ENCODE measurements around the gene ADAMTS3. TPM values are rescaled to one million over a fixed set of nuclear protein-coding genes. Genes with fewer than 3 reads are reported as not detected.

ADAMTS3 gene
- total RNA-seq, 1 experiment from 2014 or later: 4.4 TPM

DNA sequence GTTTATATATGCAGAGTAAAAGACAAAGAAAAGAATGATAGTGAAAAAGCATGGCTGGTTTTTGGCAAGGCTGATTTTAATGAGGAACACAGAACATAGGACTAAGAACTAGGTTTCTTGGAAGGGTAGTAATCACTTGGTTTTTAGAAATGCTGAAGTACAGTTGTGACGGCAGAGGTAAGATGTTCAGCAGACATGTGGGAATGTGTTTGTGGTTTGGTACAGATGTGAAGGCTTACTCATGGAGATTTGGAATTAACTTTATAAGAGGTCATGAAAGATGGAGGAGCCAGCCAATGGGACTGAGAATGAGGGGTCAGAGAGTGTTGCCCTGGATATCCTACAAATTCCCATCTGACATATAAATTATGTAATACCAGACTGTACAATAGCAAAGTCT lies 293.6 kb downstream of the ADAMTS3 start (continued):
- TF ChIP-seq, protein P1, sequence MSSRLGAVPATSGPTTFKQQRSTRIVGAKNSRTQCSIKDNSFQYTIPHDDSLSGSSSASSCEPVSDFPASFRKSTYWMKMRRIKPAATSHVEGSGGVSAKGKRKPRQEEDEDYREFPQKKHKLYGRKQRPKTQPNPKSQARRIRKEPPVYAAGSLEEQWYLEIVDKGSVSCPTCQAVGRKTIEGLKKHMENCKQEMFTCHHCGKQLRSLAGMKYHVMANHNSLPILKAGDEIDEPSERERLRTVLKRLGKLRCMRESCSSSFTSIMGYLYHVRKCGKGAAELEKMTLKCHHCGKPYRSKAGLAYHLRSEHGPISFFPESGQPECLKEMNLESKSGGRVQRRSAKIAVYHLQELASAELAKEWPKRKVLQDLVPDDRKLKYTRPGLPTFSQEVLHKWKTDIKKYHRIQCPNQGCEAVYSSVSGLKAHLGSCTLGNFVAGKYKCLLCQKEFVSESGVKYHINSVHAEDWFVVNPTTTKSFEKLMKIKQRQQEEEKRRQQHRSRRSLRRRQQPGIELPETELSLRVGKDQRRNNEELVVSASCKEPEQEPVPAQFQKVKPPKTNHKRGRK (CRISPR knock-in tag; IDR thresholded peaks at IDR 0.05; ENCODE audit: borderline replicate concordance): no peak
- TF ChIP-seq JUN (CRISPR knock-in tag; IDR thresholded peaks at IDR 0.05): no peak
- no peak for TF ChIP-seq ESRRA (CRISPR knock-in tag; IDR thresholded peaks at IDR 0.05; ENCODE audit: borderline replicate concordance)
- TF ChIP-seq, protein P2, sequence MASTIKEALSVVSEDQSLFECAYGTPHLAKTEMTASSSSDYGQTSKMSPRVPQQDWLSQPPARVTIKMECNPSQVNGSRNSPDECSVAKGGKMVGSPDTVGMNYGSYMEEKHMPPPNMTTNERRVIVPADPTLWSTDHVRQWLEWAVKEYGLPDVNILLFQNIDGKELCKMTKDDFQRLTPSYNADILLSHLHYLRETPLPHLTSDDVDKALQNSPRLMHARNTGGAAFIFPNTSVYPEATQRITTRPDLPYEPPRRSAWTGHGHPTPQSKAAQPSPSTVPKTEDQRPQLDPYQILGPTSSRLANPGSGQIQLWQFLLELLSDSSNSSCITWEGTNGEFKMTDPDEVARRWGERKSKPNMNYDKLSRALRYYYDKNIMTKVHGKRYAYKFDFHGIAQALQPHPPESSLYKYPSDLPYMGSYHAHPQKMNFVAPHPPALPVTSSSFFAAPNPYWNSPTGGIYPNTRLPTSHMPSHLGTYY (CRISPR knock-in tag; IDR thresholded peaks at IDR 0.05): no peak
- TF ChIP-seq ATF2 (CRISPR knock-in tag; IDR thresholded peaks at IDR 0.05; ENCODE audit: borderline replicate concordance, low read depth): no peak
- no peak for TF ChIP-seq GRHL2 (CRISPR knock-in tag; IDR thresholded peaks at IDR 0.05; ENCODE audit: insufficient replicate concordance, severe bottlenecking)
- TF ChIP-seq HMGA2 (CRISPR knock-in tag; IDR thresholded peaks at IDR 0.05): no peak
- no peak for TF ChIP-seq ZNF281 (CRISPR knock-in tag; IDR thresholded peaks at IDR 0.05)

DNA sequence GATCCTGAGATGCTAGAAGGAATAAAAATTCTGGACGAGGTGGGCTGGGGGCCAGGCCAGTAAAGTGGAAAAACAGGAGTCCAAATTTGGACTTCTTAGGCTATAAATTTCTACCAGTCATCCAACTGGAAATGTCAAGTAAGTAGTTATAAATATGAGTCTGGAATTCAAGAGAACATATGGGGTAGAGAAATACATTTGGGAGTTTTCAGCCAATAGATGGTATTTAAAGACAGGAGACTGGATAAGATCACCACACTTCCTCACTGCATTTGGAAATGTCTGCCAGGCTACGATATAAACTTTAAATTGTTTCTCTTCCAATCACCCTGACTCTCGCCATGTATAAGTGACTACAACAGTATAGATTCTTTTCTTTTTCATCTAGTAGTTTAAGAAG lies 294.8 kb downstream of the ADAMTS3 start:
- ATAC-seq: no peak
- no peak for DNase-seq (ENCODE audit: low spot score)
- no peak overlapping the region for H3K27ac Mint-ChIP-seq
- ChIA-PET POLR2A (no interaction called here), CTCF (no interaction called here)
- H3K27me3 Mint-ChIP-seq (ENCODE audit: low read depth): no peaks in the 10 kb centered on the region
- peaks cover 69% of the 10 kb centered on the region for H3K9me3 Mint-ChIP-seq
- H3K4me1 Mint-ChIP-seq: peaks cover 7% of the 10 kb centered on the region
- H3K4me3 Mint-ChIP-seq: no peak overlapping the region
- peaks cover 24% of the 10 kb centered on the region for H3K36me3 Mint-ChIP-seq
- TF ChIP-seq, protein P3, sequence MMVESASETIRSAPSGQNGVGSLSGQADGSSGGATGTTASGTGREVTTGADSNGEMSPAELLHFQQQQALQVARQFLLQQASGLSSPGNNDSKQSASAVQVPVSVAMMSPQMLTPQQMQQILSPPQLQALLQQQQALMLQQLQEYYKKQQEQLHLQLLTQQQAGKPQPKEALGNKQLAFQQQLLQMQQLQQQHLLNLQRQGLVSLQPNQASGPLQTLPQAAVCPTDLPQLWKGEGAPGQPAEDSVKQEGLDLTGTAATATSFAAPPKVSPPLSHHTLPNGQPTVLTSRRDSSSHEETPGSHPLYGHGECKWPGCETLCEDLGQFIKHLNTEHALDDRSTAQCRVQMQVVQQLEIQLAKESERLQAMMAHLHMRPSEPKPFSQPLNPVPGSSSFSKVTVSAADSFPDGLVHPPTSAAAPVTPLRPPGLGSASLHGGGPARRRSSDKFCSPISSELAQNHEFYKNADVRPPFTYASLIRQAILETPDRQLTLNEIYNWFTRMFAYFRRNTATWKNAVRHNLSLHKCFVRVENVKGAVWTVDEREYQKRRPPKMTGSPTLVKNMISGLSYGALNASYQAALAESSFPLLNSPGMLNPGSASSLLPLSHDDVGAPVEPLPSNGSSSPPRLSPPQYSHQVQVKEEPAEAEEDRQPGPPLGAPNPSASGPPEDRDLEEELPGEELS (CRISPR knock-in tag; IDR thresholded peaks at IDR 0.05): no peak
- TF ChIP-seq SMAD4 (CRISPR knock-in tag; IDR thresholded peaks at IDR 0.05) (no peak), ZNF423 (CRISPR knock-in tag; IDR thresholded peaks at IDR 0.05) (no peak), AFF4 (CRISPR knock-in tag; IDR thresholded peaks at IDR 0.05; ENCODE audit: borderline replicate concordance) (no peak)
